Measurements from ENCODE around the gene PPIL6. TPM values are rescaled to one million over a fixed set of nuclear protein-coding genes. Genes with fewer than 3 reads are reported as not detected.

PPIL6 gene
- total RNA-seq, 3 donors from 2014 or later (not counting 1 experiment from before 2014, with no cell fraction given), result 0.28 to 0.70 (median 0.40) TPM

GRCh38 chr6:109421184-109421583 lies 19.2 kb downstream of the PPIL6 start:
- DNase-seq (no peak), ATAC-seq (no peak)
- WGBS (ENCODE audit: insufficient coverage), result 100% methylated on average over 1 of the region's 1 CpG
- H3K27ac Mint-ChIP-seq, result no peak overlapping the region
- no peak overlapping the region for H3K4me3 Mint-ChIP-seq
- TF ChIP-seq, protein P1, sequence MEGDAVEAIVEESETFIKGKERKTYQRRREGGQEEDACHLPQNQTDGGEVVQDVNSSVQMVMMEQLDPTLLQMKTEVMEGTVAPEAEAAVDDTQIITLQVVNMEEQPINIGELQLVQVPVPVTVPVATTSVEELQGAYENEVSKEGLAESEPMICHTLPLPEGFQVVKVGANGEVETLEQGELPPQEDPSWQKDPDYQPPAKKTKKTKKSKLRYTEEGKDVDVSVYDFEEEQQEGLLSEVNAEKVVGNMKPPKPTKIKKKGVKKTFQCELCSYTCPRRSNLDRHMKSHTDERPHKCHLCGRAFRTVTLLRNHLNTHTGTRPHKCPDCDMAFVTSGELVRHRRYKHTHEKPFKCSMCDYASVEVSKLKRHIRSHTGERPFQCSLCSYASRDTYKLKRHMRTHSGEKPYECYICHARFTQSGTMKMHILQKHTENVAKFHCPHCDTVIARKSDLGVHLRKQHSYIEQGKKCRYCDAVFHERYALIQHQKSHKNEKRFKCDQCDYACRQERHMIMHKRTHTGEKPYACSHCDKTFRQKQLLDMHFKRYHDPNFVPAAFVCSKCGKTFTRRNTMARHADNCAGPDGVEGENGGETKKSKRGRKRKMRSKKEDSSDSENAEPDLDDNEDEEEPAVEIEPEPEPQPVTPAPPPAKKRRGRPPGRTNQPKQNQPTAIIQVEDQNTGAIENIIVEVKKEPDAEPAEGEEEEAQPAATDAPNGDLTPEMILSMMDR (IDR thresholded peaks at IDR 0.05), result no peak
- H3K36me3 ChIP-seq (ENCODE audit: control insufficient read depth, insufficient read depth, low read length), result no peaks in the 10 kb centered on the region
- intact Hi-C loops (cut with micrococcal nuclease), result no loop called here
- no peaks in the 10 kb centered on the region for H3K27me3 Mint-ChIP-seq (ENCODE audit: low read depth in 2 of 2)
- no peak overlapping the region for H3K4me3 ChIP-seq (ENCODE audit: low read length)
- H3K4me1 Mint-ChIP-seq, result no peaks in the 10 kb centered on the region
- no peaks in the 10 kb centered on the region for H3K36me3 Mint-ChIP-seq
- H3K9me3 Mint-ChIP-seq, result no peaks in the 10 kb centered on the region
- no peaks in the 10 kb centered on the region for H3K27me3 ChIP-seq (ENCODE audit: control insufficient read depth, insufficient read depth, low read length)
- H3K9me3 ChIP-seq (ENCODE audit: control insufficient read depth, insufficient read depth, low read length), result no peaks in the 10 kb centered on the region
- H3K27ac ChIP-seq (ENCODE audit: low read length), result no peak overlapping the region
- H3K4me1 ChIP-seq (ENCODE audit: control insufficient read depth, insufficient read depth, low read length), result no peaks in the 10 kb centered on the region

DNA sequence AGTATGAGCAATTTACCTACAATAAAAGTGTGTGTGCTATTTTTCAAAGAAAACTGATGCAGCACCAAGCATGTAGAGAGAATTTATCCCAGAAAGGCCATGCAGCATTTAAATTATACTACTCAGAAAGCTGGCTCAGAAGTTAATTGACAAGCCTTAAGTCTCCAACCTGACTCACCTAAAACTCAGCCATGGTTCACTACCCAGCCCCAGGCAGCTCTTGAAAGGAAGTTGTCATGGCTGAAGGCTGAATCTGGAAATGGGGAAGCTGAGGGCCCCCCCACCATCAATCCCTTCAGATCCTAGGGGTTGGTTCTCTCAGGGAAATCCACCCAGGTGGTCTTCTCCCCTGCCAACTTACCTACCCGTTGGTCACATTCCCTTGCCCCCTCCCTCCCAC lies 19.7 kb downstream of the PPIL6 start:
- no peaks in the 10 kb centered on the region for H3K9me3 ChIP-seq (ENCODE audit: control insufficient read depth, insufficient read depth, low read length)
- no peak overlapping the region for H3K27ac Mint-ChIP-seq
- no peak for ATAC-seq
- no peaks in the 10 kb centered on the region for H3K4me1 Mint-ChIP-seq
- H3K4me3 Mint-ChIP-seq, result no peak overlapping the region
- 65% methylated on average over 1 of the region's 1 CpG for WGBS (ENCODE audit: insufficient coverage)
- H3K9me3 Mint-ChIP-seq, result no peaks in the 10 kb centered on the region
- no peaks in the 10 kb centered on the region for H3K36me3 Mint-ChIP-seq
- no peak for DNase-seq
- H3K36me3 ChIP-seq (ENCODE audit: control insufficient read depth, insufficient read depth, low read length), result no peaks in the 10 kb centered on the region
- no peaks in the 10 kb centered on the region for H3K27me3 ChIP-seq (ENCODE audit: control insufficient read depth, insufficient read depth, low read length)
- no peaks in the 10 kb centered on the region for H3K27me3 Mint-ChIP-seq (ENCODE audit: low read depth in 2 of 2)
- intact Hi-C loops (cut with micrococcal nuclease), result no loop called here
- TF ChIP-seq, protein P1 (IDR thresholded peaks at IDR 0.05), result no peak
- H3K27ac ChIP-seq (ENCODE audit: low read length), result no peak overlapping the region
- H3K4me3 ChIP-seq (ENCODE audit: low read length), result no peak overlapping the region
- no peaks in the 10 kb centered on the region for H3K4me1 ChIP-seq (ENCODE audit: control insufficient read depth, insufficient read depth, low read length)

GRCh38 chr6:109417646-109418045 lies 22.8 kb downstream of the PPIL6 start:
- Histone ChIP-seq H3K36me3 (ENCODE audit: control insufficient read depth, insufficient read depth, low read length) (no peaks in the 10 kb centered on the region), H3K9me3 (ENCODE audit: control insufficient read depth, insufficient read depth, low read length) (no peaks in the 10 kb centered on the region), H3K27me3 (ENCODE audit: control insufficient read depth, insufficient read depth, low read length) (no peaks in the 10 kb centered on the region), H3K27ac (ENCODE audit: low read length) (no peak overlapping the region), H3K4me3 (ENCODE audit: low read length) (no peak overlapping the region), H3K4me1 (ENCODE audit: control insufficient read depth, insufficient read depth, low read length) (no peaks in the 10 kb centered on the region)
- no peaks in the 10 kb centered on the region for H3K36me3 Mint-ChIP-seq
- DNase-seq (no peak), ATAC-seq (no peak)
- TF ChIP-seq, protein P1 (IDR thresholded peaks at IDR 0.05), result no peak
- 93% methylated on average over 4 of the region's 4 CpGs for WGBS (ENCODE audit: insufficient coverage)
- intact Hi-C loops (cut with micrococcal nuclease), result no loop called here
- no peaks in the 10 kb centered on the region for H3K4me1 Mint-ChIP-seq
- H3K27me3 Mint-ChIP-seq (ENCODE audit: low read depth in 2 of 2), result peaks cover 3 to 13% of the 10 kb centered on the region in 2 donors
- H3K27ac Mint-ChIP-seq, result no peak overlapping the region
- no peaks in the 10 kb centered on the region for H3K9me3 Mint-ChIP-seq
- H3K4me3 Mint-ChIP-seq, result no peak overlapping the region

- WGBS (ENCODE audit: insufficient coverage), result 100% methylated on average over 2 of the region's 2 CpGs
- intact Hi-C loops (cut with micrococcal nuclease), result no loop called here
- Histone ChIP-seq H3K36me3 (ENCODE audit: control insufficient read depth, insufficient read depth, low read length) (no peaks in the 10 kb centered on the region), H3K27me3 (ENCODE audit: control insufficient read depth, insufficient read depth, low read length) (no peaks in the 10 kb centered on the region), H3K4me1 (ENCODE audit: control insufficient read depth, insufficient read depth, low read length) (no peaks in the 10 kb centered on the region), H3K9me3 (ENCODE audit: control insufficient read depth, insufficient read depth, low read length) (no peaks in the 10 kb centered on the region), H3K27ac (ENCODE audit: low read length) (no peak overlapping the region), H3K4me3 (ENCODE audit: low read length) (no peak overlapping the region)
- H3K9me3 Mint-ChIP-seq, result no peaks in the 10 kb centered on the region
- peaks cover 5 to 13% of the 10 kb centered on the region in 2 donors for H3K27me3 Mint-ChIP-seq (ENCODE audit: low read depth in 2 of 2)
- no peak overlapping the region for H3K27ac Mint-ChIP-seq
- DNase-seq (no peak), ATAC-seq (no peak)
- no peaks in the 10 kb centered on the region for H3K4me1 Mint-ChIP-seq
- TF ChIP-seq, protein P1 (IDR thresholded peaks at IDR 0.05), result no peak
- H3K36me3 Mint-ChIP-seq, result no peaks in the 10 kb centered on the region
- H3K4me3 Mint-ChIP-seq, result no peak overlapping the region
Observed at GRCh38 chr6:109411034-109411433, 29.4 kb downstream of the PPIL6 start.

Measured in natural killer cell (primary cell).